GM19452 (cell line): Measurements from ENCODE around the gene RANGRF.
A peak's percentile ranks its signal among the peaks of the same experiment; 100 is the strongest.
"Not testable (repeated sequence)": the region's sequence is repeated elsewhere in the genome, so short reads cannot be mapped to it uniquely, and the experiment has no call there.

Experiments
- ATAC-seq: cut with Tn5 transposase; IDR thresholded peaks from one replicate; pipeline ENCODE4 v1.9.1; 2021; ENCODE audit not compliant: unreplicated experiment

Gene RANGRF, protein sequence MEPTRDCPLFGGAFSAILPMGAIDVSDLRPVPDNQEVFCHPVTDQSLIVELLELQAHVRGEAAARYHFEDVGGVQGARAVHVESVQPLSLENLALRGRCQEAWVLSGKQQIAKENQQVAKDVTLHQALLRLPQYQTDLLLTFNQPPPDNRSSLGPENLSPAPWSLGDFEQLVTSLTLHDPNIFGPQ

DNA sequence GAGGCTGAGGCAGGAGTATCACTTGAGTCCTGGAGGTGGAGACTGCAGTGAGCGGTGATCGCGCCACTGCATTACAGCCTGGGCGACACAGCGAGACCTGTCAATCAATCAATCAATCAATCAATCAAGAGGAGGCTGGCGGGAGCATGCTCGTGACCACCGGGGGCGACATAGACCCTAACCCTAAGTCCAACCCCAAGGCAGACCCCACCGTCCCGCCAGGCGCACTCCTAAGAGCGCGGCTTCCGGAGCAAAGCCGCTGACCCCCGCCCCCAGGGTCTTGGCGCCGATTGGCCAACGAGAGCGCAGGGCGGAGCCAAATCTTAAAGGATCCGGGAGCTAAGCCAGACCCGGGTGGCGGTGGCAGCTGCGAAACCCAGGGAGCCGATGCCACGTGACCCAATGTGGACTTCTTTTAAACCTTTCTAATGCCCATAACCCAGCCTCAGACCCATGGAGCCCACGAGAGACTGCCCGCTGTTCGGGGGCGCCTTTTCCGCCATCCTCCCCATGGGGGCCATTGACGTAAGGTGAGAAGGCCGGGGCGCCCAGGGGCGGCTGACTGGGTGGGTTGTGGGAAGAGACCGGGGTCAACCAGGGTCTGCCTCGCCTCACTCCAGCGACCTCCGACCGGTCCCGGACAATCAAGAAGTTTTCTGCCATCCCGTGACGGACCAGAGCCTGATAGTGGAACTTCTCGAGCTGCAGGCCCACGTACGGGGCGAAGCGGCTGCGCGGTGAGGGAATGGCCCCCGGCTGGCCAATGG, at the start of gene RANGRF:
Gene RANGRF, plus strand, starts transcription at position 335 of the 767 bp plus-strand sequence. Its CDS starts 119 bp downstream, at position 454.
- peak; percentile 78 for ATAC-seq

DNA sequence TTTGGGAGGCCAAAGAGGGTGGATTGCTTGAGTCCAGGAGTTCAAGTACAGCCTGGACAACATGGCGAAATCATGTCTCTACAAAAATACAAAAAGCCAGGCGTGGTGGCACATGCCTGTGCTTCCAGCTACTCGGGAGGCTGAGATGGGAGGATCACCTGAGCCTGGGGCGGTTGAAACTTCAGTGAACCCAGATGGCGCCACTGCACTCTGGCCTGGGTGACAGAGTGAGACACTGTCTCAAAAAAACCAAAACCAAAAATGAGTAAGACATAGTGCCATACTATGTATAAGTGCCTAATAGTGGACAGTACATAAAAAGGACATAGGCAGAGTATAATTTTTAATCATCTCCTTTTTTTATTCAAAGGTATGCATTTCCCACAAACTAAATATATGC, 44.6 kb upstream of the RANGRF start:
- no peak for ATAC-seq

DNA sequence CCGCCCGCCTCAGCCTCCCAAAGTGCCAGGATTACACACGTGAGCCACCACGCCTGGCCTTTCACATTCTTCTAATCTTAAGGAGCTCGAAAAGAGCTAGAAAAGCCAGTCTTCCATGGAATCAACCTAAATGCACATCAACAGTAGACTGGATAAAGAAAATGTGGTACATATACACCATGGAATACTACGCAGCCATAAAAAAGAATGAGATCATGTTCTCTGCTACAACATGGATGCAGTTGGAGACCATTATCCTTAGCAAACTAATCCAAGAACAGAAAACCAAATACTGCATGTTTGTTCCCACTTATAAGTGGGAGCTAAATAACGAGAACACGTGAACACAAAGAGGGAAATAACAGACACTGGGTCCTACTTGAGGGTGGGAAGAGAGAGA, 43.7 kb upstream of the RANGRF start:
- ATAC-seq: no peak

DNA sequence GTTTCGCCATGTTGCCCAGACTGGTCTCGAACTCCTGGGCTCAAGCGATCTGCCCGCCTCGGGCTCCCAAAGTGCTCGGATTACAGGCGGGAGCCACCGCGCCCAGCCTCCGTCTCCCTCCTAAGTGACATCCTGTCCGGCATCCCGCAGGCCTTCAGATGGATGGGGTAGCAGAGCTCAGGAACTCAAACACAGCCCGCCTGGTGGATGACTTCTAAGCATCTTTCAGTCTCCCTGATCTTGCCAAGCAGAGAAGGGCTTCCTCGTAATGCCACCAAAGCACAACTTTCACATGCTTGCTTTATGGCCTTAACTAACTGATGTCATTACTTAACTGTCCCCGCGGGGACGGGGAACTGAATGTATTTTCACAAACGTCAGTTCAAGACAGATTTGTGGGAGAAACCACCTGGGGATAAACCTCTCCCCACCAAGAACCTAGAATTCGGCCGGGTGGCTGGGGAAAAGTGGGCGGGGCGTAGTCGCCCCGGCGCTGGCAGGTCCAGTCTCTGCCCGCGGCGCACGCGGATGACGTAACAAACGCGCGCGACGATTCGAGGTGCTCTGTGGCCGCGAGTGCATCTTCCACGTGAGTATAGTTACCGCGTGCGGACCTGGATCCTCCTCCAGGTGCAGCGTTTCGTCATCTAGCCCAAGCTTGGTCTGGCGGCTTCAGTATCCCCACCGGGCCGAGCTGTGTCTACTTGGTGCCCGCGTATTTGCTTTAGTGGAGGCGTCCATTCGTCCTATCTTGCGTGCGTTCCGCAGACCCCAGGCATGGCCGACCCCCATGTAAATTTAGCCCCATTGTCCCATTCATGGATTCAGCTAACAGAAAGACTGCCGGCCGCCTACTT, 39.5 kb upstream of the RANGRF start, which contains the start of gene PFAS:
Gene PFAS, plus strand, starts transcription at position 539 of the 857 bp plus-strand sequence. CDS start 4,649 bp downstream, outside the sequence.
- ATAC-seq: peak; percentile 41

DNA sequence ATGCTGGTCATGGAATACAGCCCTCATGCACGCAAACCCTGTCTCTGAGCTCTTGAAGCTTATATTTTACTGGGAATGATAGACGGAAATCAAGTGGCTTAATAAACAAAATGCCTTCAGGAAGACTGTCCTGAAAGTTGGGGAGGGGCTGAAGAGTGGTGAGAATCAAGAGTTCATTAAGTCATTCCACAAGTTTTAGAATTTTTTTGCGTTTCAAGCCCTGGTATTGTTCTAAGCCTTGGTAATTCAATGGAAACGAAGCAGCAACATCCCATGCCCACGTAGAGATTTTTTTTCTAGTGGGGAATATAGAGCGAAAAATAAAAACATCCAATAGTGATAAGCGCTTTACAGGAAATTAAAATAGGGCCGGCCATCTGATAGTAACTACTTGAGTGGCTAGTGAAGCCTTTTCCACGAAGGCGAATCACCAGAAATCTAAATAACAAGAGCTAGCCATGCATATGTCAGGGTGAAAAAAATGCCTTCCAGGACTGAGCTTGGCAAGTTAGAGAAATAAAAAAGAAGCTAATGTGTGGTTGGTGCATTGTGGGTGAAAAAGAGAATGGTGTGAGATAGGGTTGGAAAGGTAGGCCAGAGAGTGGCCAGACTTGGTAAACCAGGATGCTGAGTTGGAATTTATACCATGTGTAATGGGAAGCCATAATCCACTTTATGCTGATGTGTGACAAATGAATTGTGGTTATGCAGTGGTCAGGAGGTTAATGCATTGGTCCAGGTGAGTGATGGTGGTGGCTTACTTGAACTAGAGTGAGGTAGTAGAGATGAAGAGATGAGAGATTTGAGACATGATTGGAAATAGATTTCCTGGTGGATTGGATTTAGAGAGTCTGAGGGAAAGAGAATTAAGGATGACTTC, 38.6 kb upstream of the RANGRF start:
- no peak for ATAC-seq

DNA sequence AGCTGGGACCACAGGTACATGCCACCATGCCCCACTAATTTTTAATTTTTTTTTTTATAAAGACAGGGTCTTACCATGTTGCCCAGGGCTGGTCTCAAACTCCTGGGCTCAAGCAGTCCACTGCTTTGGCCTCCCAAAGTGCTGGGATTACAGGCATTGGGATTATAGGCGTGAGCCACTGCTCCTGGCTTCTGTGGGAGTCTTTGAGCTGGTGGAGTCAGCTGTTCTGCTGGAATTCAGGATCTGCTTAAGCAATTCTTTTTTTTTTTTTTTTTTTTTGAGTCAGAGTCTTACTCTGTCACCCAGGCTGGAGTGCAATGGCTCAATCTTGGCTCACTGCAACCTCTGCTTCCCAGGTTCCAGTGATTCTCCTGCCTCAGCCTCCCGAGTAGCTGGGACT, 37.1 kb upstream of the RANGRF start:
- ATAC-seq: not testable (repeated sequence)

DNA sequence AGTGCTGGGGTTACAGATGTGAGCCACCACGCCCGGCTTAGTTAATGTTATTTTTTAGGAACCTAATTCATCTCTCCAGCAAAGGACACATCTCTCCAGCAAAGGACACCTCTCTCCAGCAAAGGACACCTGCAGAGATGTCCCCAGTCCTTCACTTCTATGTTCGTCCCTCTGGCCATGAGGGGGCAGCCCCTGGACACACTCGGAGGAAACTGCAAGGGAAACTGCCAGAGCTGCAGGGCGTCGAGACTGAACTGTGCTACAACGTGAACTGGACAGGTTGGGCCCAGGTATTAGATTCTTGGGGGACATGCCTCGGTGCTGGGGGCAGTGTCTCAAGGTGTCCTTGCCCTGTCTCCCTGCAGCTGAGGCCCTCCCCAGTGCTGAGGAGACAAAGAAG, 34.7 kb upstream of the RANGRF start:
- no peak for ATAC-seq

DNA sequence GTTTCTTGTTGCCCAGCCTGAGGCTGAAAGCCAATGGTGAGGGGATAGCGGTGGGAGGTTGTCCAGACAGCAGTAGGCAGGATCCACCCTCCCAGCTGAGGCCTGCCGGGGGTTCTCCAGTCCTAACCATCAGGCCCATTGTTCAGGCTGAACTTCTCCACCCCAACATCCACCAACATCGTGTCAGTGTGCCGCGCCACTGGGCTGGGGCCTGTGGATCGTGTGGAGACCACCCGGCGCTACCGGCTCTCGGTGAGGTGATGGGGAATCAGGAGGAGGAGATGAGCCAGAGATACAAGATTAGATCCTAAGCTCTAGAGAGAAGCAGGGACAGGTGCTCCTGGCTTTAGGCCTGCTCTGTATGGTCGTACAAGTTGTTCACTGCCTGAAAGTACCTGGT, 33.6 kb upstream of the RANGRF start:
- ATAC-seq: no peak

DNA sequence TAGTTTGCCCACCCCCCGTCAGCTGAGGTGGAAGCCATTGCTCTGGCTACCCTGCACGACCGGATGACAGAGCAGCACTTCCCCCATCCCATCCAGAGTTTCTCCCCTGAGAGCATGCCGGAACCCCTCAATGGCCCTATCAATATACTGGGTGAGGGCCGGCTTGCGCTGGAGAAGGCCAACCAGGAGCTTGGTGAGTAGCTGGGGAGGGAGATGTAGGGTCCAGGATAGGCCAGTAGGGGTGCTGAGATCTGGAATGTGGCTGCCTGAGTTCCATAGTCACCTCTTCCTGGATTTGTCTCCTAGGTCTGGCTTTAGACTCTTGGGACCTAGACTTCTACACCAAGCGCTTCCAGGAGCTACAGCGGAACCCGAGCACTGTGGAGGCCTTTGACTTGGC, 33.0 kb upstream of the RANGRF start:
- no peak for ATAC-seq

DNA sequence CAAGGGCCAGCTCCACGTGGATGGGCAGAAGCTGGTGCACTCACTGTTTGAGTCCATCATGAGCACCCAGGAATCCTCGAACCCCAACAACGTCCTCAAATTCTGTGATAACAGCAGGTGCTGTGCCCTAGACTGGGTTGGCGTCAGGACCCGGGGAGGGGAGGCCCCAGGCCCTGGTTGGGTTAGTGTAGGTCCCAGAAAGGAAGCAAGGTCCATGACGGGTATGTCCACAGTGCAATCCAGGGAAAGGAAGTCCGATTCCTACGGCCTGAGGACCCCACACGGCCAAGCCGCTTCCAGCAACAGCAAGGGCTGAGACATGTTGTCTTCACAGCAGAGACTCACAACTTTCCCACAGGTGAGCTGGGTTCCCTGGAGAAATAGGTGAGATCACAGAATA, 32.2 kb upstream of the RANGRF start:
- ATAC-seq: no peak

DNA sequence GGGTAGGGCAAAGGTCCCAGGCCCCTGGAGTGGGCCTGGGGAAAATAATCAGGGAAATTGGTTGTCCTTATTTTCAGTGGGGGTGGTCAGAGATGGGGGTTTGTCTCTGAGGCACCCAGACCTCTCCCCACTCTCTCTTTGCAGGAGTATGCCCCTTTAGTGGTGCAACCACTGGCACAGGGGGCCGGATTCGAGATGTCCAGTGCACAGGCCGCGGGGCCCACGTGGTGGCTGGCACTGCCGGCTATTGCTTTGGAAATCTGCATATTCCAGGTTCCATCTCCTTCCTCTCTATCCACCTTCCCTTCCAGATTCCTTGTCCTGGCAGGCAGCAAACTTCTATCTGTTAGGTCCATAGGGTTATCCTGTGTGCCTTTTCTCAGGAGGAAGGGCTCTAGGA, 31.8 kb upstream of the RANGRF start:
- no peak for ATAC-seq

DNA sequence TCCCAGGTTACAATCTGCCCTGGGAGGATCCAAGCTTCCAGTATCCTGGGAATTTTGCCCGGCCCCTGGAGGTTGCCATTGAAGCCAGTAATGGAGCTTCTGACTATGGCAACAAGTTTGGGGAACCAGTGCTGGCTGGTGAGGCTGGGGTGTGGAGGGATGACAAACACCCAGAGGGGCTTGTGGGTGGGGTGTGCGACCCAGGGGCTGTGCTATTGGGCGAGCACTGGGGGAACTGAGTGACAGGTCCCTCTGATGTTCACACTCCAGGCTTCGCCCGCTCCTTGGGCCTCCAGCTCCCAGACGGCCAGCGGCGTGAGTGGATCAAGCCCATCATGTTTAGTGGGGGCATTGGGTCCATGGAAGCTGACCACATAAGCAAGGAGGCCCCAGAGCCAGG, 30.7 kb upstream of the RANGRF start:
- ATAC-seq: no peak

DNA sequence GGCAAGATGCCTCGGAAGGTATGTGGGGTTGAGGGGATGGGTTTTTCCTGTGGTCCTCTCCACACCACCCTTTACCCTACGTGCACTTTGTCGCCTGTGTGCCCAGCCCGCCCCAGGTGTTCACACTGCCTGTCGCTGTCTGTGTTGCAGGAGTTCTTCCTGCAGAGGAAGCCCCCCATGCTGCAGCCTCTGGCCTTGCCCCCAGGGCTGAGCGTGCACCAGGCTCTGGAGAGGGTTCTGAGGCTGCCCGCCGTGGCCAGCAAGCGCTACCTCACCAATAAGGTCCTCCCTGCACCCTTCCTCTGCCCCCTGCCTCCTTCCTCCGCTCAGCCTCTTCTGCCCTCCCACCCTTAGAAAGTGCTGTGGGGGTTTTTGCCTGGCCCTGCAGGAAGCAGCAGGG, 24.1 kb upstream of the RANGRF start:
- no peak for ATAC-seq

DNA sequence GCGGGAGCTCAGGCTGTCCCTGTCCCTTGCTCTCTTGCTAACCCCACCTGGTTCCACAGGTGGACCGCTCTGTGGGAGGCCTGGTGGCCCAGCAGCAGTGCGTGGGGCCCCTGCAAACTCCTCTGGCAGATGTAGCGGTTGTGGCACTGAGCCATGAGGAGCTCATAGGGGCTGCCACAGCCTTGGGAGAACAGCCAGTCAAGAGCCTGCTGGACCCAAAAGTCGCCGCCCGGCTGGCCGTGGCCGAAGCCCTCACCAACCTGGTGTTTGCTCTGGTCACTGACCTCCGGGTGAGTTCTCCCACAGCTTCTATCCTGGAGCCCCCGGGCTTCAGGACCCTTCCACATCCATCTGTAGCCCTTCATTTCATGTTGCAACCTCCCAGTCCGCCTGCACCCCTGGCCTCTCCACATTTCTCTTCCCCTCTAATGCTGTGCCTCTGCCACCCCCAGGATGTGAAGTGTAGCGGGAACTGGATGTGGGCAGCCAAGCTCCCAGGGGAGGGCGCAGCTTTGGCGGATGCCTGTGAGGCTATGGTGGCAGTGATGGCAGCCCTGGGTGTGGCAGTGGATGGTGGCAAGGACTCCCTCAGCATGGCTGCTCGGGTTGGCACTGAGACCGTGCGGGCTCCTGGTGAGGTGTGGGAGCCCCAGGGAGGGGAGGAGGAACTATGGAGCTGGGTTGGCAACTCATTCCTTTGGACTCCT, 23.5 kb upstream of the RANGRF start:
- no peak for ATAC-seq

DNA sequence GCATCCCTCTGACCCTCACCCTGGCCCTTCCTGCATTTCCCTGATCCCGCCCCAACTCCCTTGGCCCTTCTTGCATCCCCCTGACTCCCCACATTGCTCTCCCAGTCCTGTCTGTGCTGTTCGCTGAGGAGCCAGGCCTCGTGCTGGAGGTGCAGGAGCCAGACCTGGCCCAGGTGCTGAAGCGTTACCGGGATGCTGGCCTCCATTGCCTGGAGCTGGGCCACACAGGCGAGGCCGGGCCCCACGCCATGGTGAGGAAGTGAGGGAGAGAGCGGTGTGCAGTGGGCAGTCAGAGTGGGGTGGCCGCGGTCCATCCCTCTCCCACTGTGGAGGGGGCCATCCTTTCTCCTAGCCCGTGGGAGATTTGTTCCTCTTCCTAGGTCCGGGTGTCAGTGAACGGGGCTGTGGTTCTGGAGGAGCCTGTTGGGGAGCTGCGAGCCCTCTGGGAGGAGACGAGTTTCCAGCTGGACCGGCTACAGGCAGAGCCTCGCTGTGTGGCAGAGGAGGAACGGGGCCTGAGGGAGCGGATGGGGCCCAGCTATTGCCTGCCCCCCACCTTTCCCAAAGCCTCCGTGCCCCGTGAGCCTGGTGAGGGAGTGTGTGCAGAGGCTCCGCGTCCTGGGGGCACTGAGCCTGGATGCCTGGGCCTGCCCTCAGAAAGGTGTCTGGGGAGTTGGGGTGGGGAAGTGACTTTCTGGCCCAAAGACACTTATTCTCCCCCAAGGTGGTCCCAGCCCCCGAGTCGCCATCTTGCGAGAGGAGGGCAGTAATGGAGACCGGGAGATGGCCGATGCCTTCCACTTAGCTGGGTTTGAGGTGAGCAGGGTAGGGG, 21.6 kb upstream of the RANGRF start:
- ATAC-seq: no peak

DNA sequence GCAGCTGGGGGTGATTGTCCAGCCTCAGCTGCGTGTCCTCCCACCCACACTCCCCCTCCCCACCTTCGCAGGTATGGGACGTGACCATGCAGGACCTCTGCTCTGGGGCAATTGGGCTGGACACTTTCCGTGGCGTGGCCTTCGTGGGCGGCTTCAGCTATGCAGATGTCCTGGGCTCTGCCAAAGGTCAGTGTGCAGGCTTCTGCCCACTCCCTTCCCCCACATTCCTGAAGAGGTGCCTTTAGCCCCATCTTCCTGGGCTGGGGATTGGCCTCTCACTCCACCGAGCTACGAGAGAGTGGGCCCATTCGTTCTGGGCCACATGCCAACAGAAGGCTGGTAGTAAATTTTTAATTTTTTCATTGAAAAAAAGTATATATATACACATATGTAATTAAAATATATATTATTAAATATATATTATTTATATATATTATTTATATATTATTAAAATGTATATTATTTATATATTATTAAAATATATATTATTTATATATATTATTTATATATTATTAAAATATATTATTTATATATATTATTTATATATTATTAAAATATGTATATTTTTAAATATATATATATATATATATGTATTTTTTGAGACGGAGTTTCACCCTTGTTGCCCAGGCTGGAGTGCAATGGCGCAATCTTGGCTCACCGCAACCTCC, 20.9 kb upstream of the RANGRF start:
- ATAC-seq: no peak

DNA sequence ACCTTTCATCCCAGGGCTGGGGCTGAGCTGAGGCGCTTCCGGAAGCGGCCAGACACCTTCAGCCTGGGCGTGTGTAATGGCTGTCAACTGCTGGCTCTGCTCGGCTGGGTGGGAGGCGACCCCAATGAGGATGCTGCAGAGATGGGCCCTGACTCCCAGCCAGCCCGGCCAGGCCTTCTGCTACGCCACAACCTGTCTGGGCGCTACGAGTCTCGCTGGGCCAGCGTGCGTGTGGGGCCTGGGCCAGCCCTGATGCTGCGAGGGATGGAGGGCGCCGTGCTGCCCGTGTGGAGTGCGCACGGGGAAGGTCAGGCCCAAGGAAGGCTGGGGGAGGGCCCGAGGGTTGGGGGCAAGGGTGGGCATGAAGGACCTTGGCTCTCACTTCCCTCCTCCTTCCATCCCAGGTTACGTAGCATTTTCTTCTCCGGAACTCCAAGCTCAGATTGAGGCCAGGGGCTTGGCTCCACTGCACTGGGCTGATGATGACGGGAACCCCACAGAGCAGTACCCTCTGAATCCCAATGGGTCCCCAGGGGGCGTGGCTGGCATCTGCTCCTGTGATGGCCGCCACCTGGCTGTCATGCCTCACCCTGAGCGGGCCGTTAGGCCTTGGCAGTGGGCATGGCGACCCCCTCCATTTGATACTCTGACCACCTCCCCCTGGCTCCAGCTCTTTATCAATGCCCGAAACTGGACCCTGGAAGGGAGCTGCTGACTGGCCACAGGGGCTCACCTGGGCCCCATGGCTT, 19.7 kb upstream of the RANGRF start:
- no peak for ATAC-seq

DNA sequence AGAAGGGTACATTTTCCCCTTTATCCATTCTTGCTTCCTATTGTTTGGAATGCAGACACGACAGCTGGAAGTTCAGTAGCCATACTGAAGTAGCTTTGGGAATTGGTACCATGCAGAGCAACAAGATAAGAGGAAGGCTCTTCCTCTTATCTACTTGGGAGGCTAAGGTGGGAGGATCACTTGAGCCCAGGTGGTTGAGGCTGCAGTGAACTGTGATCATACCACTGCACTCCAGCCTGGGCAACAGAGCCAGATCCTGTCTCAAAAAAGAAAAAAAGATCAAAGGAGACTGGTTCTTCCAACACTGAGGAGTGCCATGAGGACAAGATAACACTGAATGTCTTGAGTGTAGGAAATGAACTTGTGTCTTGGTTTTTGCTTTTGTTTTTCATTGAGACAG, 16.0 kb upstream of the RANGRF start:
- ATAC-seq: no peak
